ENCODE results near the gene SYNPR. TPM values are rescaled to one million over a fixed set of nuclear protein-coding genes. Genes with fewer than 3 reads are reported as not detected.
A peak's percentile ranks its signal among the peaks of the same experiment; 100 is the strongest.

The SYNPR gene
- total RNA-seq, 1 donor from 2014 or later = not detected

GRCh38 chr3:63450634-63451363 is 172.7 kb downstream of the SYNPR start:
- H3K27me3 ChIP-seq (ENCODE audit: low read depth) = no peaks in the 10 kb centered on the region
- no peaks in the 10 kb centered on the region for H3K36me3 ChIP-seq
- intact Hi-C loops (cut with DNase I) = no loop called here
- H3K4me3 ChIP-seq = no peak overlapping the region
- no peaks in the 10 kb centered on the region for H3K4me1 ChIP-seq
- TF ChIP-seq, protein P1, sequence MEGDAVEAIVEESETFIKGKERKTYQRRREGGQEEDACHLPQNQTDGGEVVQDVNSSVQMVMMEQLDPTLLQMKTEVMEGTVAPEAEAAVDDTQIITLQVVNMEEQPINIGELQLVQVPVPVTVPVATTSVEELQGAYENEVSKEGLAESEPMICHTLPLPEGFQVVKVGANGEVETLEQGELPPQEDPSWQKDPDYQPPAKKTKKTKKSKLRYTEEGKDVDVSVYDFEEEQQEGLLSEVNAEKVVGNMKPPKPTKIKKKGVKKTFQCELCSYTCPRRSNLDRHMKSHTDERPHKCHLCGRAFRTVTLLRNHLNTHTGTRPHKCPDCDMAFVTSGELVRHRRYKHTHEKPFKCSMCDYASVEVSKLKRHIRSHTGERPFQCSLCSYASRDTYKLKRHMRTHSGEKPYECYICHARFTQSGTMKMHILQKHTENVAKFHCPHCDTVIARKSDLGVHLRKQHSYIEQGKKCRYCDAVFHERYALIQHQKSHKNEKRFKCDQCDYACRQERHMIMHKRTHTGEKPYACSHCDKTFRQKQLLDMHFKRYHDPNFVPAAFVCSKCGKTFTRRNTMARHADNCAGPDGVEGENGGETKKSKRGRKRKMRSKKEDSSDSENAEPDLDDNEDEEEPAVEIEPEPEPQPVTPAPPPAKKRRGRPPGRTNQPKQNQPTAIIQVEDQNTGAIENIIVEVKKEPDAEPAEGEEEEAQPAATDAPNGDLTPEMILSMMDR (IDR thresholded peaks at IDR 0.05) = no peak
- no peak for DNase-seq
- no peak for ATAC-seq
- no peak overlapping the region for H3K27ac ChIP-seq
- no peaks in the 10 kb centered on the region for H3K9me3 ChIP-seq

DNA sequence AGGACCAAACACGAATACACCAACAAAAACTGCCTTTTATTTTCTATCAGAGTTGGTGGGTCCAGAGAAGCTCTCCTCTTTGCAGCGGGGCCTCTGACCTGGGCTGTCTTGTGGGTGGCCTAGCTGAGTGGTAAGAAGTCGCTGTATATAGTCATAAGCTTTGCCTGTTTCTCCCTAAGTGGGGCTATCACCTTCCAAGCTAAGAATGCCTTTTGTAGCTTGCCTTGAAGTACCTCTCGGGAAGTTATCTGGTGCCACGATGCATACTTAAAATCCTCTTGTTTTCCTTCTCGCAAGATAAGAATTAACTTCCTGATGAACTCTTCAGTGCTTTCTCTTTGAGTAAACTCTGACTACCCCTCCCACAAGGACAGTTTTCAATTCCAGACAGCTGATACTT is 178.8 kb downstream of the SYNPR start:
- Histone ChIP-seq H3K4me3 (no peak overlapping the region), H3K27ac (no peak overlapping the region), H3K27me3 (ENCODE audit: low read depth) (no peaks in the 10 kb centered on the region), H3K36me3 (no peaks in the 10 kb centered on the region), H3K4me1 (no peaks in the 10 kb centered on the region), H3K9me3 (no peaks in the 10 kb centered on the region)
- ATAC-seq = peak; percentile 35 to 42
- TF ChIP-seq, protein P1 (IDR thresholded peaks at IDR 0.05) = no peak
- intact Hi-C loops (cut with DNase I) = no loop called here
- no peak for DNase-seq

- Histone ChIP-seq H3K4me1 (no peaks in the 10 kb centered on the region), H3K36me3 (no peaks in the 10 kb centered on the region), H3K9me3 (no peaks in the 10 kb centered on the region), H3K4me3 (no peak overlapping the region), H3K27me3 (ENCODE audit: low read depth) (no peaks in the 10 kb centered on the region), H3K27ac (no peak overlapping the region)
- TF ChIP-seq, protein P1 (IDR thresholded peaks at IDR 0.05) = no peak
- DNase-seq (no peak), ATAC-seq (peak; percentile 35 to 61)
- intact Hi-C loops (cut with DNase I) = no loop called here
Measured at GRCh38 chr3:63458405-63458804, 180.3 kb downstream of the SYNPR start.

GRCh38 chr3:63462732-63463131 is 184.6 kb downstream of the SYNPR start:
- Histone ChIP-seq H3K27ac (no peak overlapping the region), H3K4me3 (no peak overlapping the region), H3K36me3 (no peaks in the 10 kb centered on the region), H3K27me3 (ENCODE audit: low read depth) (no peaks in the 10 kb centered on the region), H3K9me3 (no peaks in the 10 kb centered on the region), H3K4me1 (no peaks in the 10 kb centered on the region)
- no peak for ATAC-seq
- TF ChIP-seq, protein P1 (IDR thresholded peaks at IDR 0.05) = no peak
- intact Hi-C loops (cut with DNase I) = no loop called here
- DNase-seq = no peak

DNA sequence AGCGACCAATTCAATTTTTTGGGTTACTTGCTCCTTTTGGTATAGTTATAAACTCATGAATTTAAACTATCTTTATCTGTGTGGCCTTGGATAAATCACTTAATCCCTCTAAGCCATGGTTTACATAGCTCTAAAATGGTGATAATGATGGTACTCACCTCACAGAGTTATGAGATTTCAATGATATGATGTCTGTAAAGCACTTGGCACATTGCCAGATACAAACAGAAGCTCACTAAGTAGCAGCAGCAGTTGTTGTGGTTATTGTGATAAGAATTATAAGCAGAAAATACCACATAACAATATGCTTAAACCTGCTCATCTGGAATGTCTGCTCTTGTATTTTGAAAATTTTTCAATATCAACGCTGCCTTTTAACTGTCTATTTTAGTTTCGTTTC is 189.3 kb downstream of the SYNPR start:
- no peaks in the 10 kb centered on the region for H3K36me3 ChIP-seq
- no peaks in the 10 kb centered on the region for H3K27me3 ChIP-seq (ENCODE audit: low read depth)
- H3K4me1 ChIP-seq = no peaks in the 10 kb centered on the region
- H3K9me3 ChIP-seq = no peaks in the 10 kb centered on the region
- intact Hi-C loops (cut with DNase I) = no loop called here
- no peak for DNase-seq
- TF ChIP-seq, protein P1 (IDR thresholded peaks at IDR 0.05) = no peak
- no peak overlapping the region for H3K4me3 ChIP-seq
- H3K27ac ChIP-seq = no peak overlapping the region
- ATAC-seq = no peak

All from lower lobe of right lung (tissue), 2 donors.